GM21360 (cell line): ENCODE results near the gene MSL3B.
"Not testable (repeated sequence)": the region's sequence is repeated elsewhere in the genome, so short reads cannot be mapped to it uniquely, and the experiment has no call there.

ENCODE experiments used
- ATAC-seq: cut with Tn5 transposase; IDR thresholded peaks from one replicate; pipeline ENCODE4 v1.9.1; 2021; ENCODE audit warnings: mild to moderate bottlenecking, moderate library complexity; ENCODE audit not compliant: unreplicated experiment

The MSL3B gene

GRCh38 chr2:233867993-233868532 is at the start of gene MSL3B:
Gene MSL3B, minus strand, starts transcription at chr2:233868386.
- no peak for ATAC-seq

GRCh38 chr2:233917116-233917515 is 48.9 kb upstream of the MSL3B start, which contains the start of gene TRPM8:
Gene TRPM8, plus strand, starts transcription at chr2:233917373. Its CDS starts 9,165 bp downstream, at chr2:233926538.
- no peak for ATAC-seq

- ATAC-seq, result no peak
Observed at GRCh38 chr2:233915128-233915527, 46.9 kb upstream of the MSL3B start.

- no peak for ATAC-seq
Observed at GRCh38 chr2:233912691-233913423, 44.7 kb upstream of the MSL3B start.

- no peak for ATAC-seq
Observed at GRCh38 chr2:233907627-233908026, 39.4 kb upstream of the MSL3B start.

GRCh38 chr2:233905945-233906344 is 37.8 kb upstream of the MSL3B start:
- ATAC-seq, result no peak

GRCh38 chr2:233901884-233902283 is 33.7 kb upstream of the MSL3B start:
- ATAC-seq, result no peak

- ATAC-seq, result no peak
Observed at GRCh38 chr2:233901367-233901766, 33.2 kb upstream of the MSL3B start.

- not testable (repeated sequence) for ATAC-seq
Observed at GRCh38 chr2:233896253-233896652, 28.1 kb upstream of the MSL3B start.

- no peak for ATAC-seq
Observed at GRCh38 chr2:233892793-233893192, 24.6 kb upstream of the MSL3B start.

- no peak for ATAC-seq
Observed at GRCh38 chr2:233882353-233882752, 14.2 kb upstream of the MSL3B start.

- not testable (repeated sequence) for ATAC-seq
Observed at GRCh38 chr2:233872125-233872524, 3.9 kb upstream of the MSL3B start.

- ATAC-seq, result no peak
Observed at GRCh38 chr2:233871432-233871831, 3.2 kb upstream of the MSL3B start.

- no peak for ATAC-seq
Observed at GRCh38 chr2:233866479-233866878, 1.7 kb downstream of the MSL3B start.

GRCh38 chr2:233865838-233866237 is 2.3 kb downstream of the MSL3B start:
- no peak for ATAC-seq

- ATAC-seq, result no peak
Observed at GRCh38 chr2:233862261-233862768, 5.9 kb downstream of the MSL3B start.

GRCh38 chr2:233858331-233858730 is 9.9 kb downstream of the MSL3B start:
- no peak for ATAC-seq

GRCh38 chr2:233857511-233858141 is 10.6 kb downstream of the MSL3B start:
- ATAC-seq, result no peak

GRCh38 chr2:233856184-233856583 is 12.0 kb downstream of the MSL3B start:
- ATAC-seq, result no peak

GRCh38 chr2:233855345-233855744 is 12.8 kb downstream of the MSL3B start:
- no peak for ATAC-seq

- peak; percentile 94 for ATAC-seq
Observed at GRCh38 chr2:233854241-233854981, 13.8 kb downstream of the MSL3B start, which contains the start of gene HJURP. Gene HJURP, minus strand, starts transcription at chr2:233854535. Its CDS starts 35 bp downstream, at chr2:233854500.
